CD14-positive monocyte (primary cell): ENCODE results near the gene SLC2A9. TPM values are rescaled to one million over a fixed set of nuclear protein-coding genes. Genes with fewer than 3 reads are reported as not detected.

Source experiments
- DNase-seq, 3 donors: peaks; one replicate each; pipeline ENCODE4 v3.0.0-alpha.2; 2011 to 2022
- H2AFZ ChIP-seq: 2 replicates; pipeline ENCODE4 v1.6.0; 2012; ENCODE audit warnings: mild to moderate bottlenecking, low read depth, low read length, inconsistent platforms; ENCODE audit not compliant: insufficient read depth, poor library complexity, severe bottlenecking
- H3K27ac ChIP-seq, 2 donors: 1 replicate in 1 of 2; 2 replicates in 1 of 2; pipeline ENCODE4 v1.5.1; 2012 to 2013; ENCODE audit warnings: low read length in 2 of 2, control low read depth in 1 of 2, inconsistent platforms in 1 of 2, low read depth in 1 of 2, mild to moderate bottlenecking in 1 of 2
- H3K27me3 ChIP-seq, 2 donors: one replicate each; pipeline versions ENCODE4 v1.6.0 to v1.6.1; 2011 to 2013; ENCODE audit warnings: low read length in 2 of 2; ENCODE audit not compliant: control insufficient read depth in 2 of 2, insufficient read depth in 2 of 2
- H3K36me3 ChIP-seq, 2 donors: replicated peaks in 1 of 2; 1 replicate in 1 of 2; 2 replicates in 1 of 2; pipeline versions ENCODE4 v1.5.1 to v1.6.1; 2012 to 2013; ENCODE audit warnings: low read length in 2 of 2, control low read depth in 1 of 2, inconsistent platforms in 1 of 2, mild to moderate bottlenecking in 1 of 2; ENCODE audit not compliant: insufficient read depth in 2 of 2, control insufficient read depth in 1 of 2
- H3K4me1 ChIP-seq, 2 donors: 1 replicate in 1 of 2; 2 replicates in 1 of 2; pipeline versions ENCODE4 v1.5.1 to v1.6.1; 2012 to 2013; ENCODE audit warnings: low read length in 2 of 2, control low read depth in 1 of 2, inconsistent platforms in 1 of 2, mild to moderate bottlenecking in 1 of 2, moderate library complexity in 1 of 2; ENCODE audit not compliant: insufficient read depth in 2 of 2, control insufficient read depth in 1 of 2
- H3K4me2 ChIP-seq: replicated peaks from 2 replicates; pipeline ENCODE3; 2012; ENCODE audit warnings: low read length, moderate library complexity, mild to moderate bottlenecking; ENCODE audit not compliant: poor library complexity, severe bottlenecking; ENCODE audit errors: extremely low read depth
- H3K4me3 ChIP-seq, 3 experiments: fragments of 200-600 bp in 1 of 3; sonication (generic) in 1 of 3; replicated peaks in 1 of 3; 1 replicate in 2 of 3; 2 replicates in 1 of 3; pipeline ENCODE4 v1.5.1; 2011 to 2013; ENCODE audit warnings: low read length in 3 of 3, mild to moderate bottlenecking in 3 of 3, control low read depth in 2 of 3, low read depth in 2 of 3, inconsistent platforms in 1 of 3, moderate library complexity in 1 of 3
- H3K79me2 ChIP-seq: 2 replicates; pipeline ENCODE4 v1.6.0; 2012; ENCODE audit warnings: mild to moderate bottlenecking, control low read depth, inconsistent platforms, low read length, moderate library complexity; ENCODE audit not compliant: insufficient read depth
- H3K9ac ChIP-seq: 2 replicates; pipeline ENCODE4 v1.6.0; 2017; ENCODE audit warnings: low read length, mild to moderate bottlenecking; ENCODE audit not compliant: insufficient read depth, poor library complexity, severe bottlenecking
- H3K9me3 ChIP-seq, 2 donors: replicated peaks in 1 of 2; 1 replicate in 1 of 2; 2 replicates in 1 of 2; pipeline versions ENCODE4 v1.5.1 to v1.6.1; 2012 to 2013; ENCODE audit warnings: low read length in 2 of 2, control low read depth in 1 of 2; ENCODE audit not compliant: control insufficient read depth in 1 of 2, insufficient read depth in 1 of 2
- H4K20me1 ChIP-seq: 2 replicates; pipeline ENCODE4 v1.6.0; 2012; ENCODE audit warnings: mild to moderate bottlenecking, low read length, control low read depth, moderate library complexity; ENCODE audit not compliant: insufficient read depth
- H3K27ac Mint-ChIP-seq, 7 donors: one replicate each; pipeline ENCODE4 v1.8.0; 2020; ENCODE audit warnings: mild to moderate bottlenecking in 7 of 7, mixed read lengths in 7 of 7, moderate library complexity in 6 of 7, inconsistent platforms in 2 of 7
- H3K27me3 Mint-ChIP-seq, 3 donors: one replicate each; pipeline ENCODE4 v1.8.0; 2021 to 2022; ENCODE audit warnings: low read depth in 3 of 3, mild to moderate bottlenecking in 3 of 3, mixed read lengths in 3 of 3, moderate library complexity in 3 of 3, inconsistent platforms in 1 of 3
- H3K36me3 Mint-ChIP-seq, 2 donors: one replicate each; pipeline ENCODE4 v1.8.0; 2020; ENCODE audit warnings: mixed read lengths in 2 of 2, inconsistent platforms in 1 of 2, mild to moderate bottlenecking in 1 of 2
- H3K4me1 Mint-ChIP-seq: one replicate; pipeline ENCODE4 v1.8.0; 2020; ENCODE audit warnings: mild to moderate bottlenecking, mixed read lengths
- H3K4me3 Mint-ChIP-seq, 2 donors: one replicate each; pipeline ENCODE4 v1.8.0; 2020; ENCODE audit warnings: mild to moderate bottlenecking in 2 of 2, mixed read lengths in 2 of 2, moderate library complexity in 1 of 2
- H3K9me3 Mint-ChIP-seq, 7 donors: one replicate each; pipeline ENCODE4 v1.8.0; 2020 to 2022; ENCODE audit warnings: mixed read lengths in 7 of 7, mild to moderate bottlenecking in 6 of 7, moderate library complexity in 6 of 7, inconsistent platforms in 2 of 7
- CTCF ChIP-seq: fragments of 200-600 bp; IDR thresholded peaks from one replicate; pipeline ENCODE4 v1.8.0; 2022; ENCODE audit warnings: antibody characterized with exemption, mild to moderate bottlenecking
- WGBS: methylation state at CpG from one replicate; pipeline ENCODE4 v1.1.5; 2013; ENCODE audit warnings: missing lambda C conversion rate; ENCODE audit not compliant: insufficient coverage; 5-methylcytosine and 5-hydroxymethylcytosine counted together
- intact Hi-C, 2 donors: fragments of 100-400 bp; cut with micrococcal nuclease; formaldehyde crosslinking; loops; one replicate each; pipeline versions ENCODE4 v1.15.0 to v1.15.1; 2023
- polyA plus RNA-seq, 3 donors: library from polyadenylated mRNA; depleted of rRNA in 1 of 3; unstranded in 2 of 3; stranded (reverse) in 1 of 3; fragments of 300-500 nt in 2 of 3; fragments of >200 nt in 1 of 3; fragmentation: Illumina TruSeq in 2 of 3; gene quantifications; 1 replicate in 2 of 3; 2 replicates in 1 of 3; pipeline ENCODE4 v1.2.3, GENCODE V29; 2012 to 2021

SLC2A9 gene
- polyA plus RNA-seq, 3 donors, result 27.3 to 38.6 (median 34.7) TPM

- Histone ChIP-seq H3K9ac (no peak overlapping the region), H3K27me3 (no peaks in the 10 kb centered on the region), H3K4me1 (no peaks in the 10 kb centered on the region), H3K4me2 (no peak overlapping the region), H3K36me3 (peaks cover 31 to 84% of the 10 kb centered on the region in 2 donors), H2AFZ (no peak overlapping the region), H3K4me3 (no peak overlapping the region), H3K9me3 (no peaks in the 10 kb centered on the region), H3K27ac (no peak overlapping the region), H3K79me2 (no peaks in the 10 kb centered on the region), H4K20me1 (no peaks in the 10 kb centered on the region)
- Mint-ChIP-seq H3K4me1 (no peaks in the 10 kb centered on the region), H3K27ac (no peak overlapping the region), H3K27me3 (no peaks in the 10 kb centered on the region), H3K36me3 (peaks cover 80 to 84% of the 10 kb centered on the region in 2 donors), H3K4me3 (no peak overlapping the region), H3K9me3 (peaks cover 0 to 1% (median 0%) of the 10 kb centered on the region in 7 donors)
- no peak for TF ChIP-seq CTCF
- intact Hi-C loops, result no loop called here
- 40% methylated on average over 1 of the region's 3 CpGs for WGBS
- DNase-seq, result no peak
These were observed 196.2 kb downstream of the SLC2A9 start for GRCh38 chr4:9825049-9825448.

- peaks cover 21 to 43% of the 10 kb centered on the region in 2 donors for H3K36me3 ChIP-seq
- no peak overlapping the region for H3K27ac ChIP-seq
- H3K4me3 ChIP-seq, result no peak overlapping the region
- H3K27me3 Mint-ChIP-seq, result no peaks in the 10 kb centered on the region
- H3K4me3 Mint-ChIP-seq, result no peak overlapping the region
- H3K27me3 ChIP-seq, result no peaks in the 10 kb centered on the region
- H3K9me3 ChIP-seq, result no peaks in the 10 kb centered on the region
- intact Hi-C loops, result no loop called here
- H2AFZ ChIP-seq, result no peak overlapping the region
- H3K9me3 Mint-ChIP-seq, result peaks cover 0 to 1% (median 0%) of the 10 kb centered on the region in 7 donors
- no peak for TF ChIP-seq CTCF
- H3K4me1 ChIP-seq, result no peaks in the 10 kb centered on the region
- no peaks in the 10 kb centered on the region for H3K4me1 Mint-ChIP-seq
- H3K27ac Mint-ChIP-seq, result no peak overlapping the region
- H3K9ac ChIP-seq, result no peak overlapping the region
- peaks cover 52 to 73% of the 10 kb centered on the region in 2 donors for H3K36me3 Mint-ChIP-seq
- WGBS, result no CpG with 5 or more reads among the region's 5 CpGs
- H3K79me2 ChIP-seq, result no peaks in the 10 kb centered on the region
- DNase-seq, result no peak
- no peak overlapping the region for H3K4me2 ChIP-seq
- H4K20me1 ChIP-seq, result no peaks in the 10 kb centered on the region
These were observed 201.0 kb downstream of the SLC2A9 start for GRCh38 chr4:9820343-9820742.
